ENCODE measurements around the gene ZMYND10.

Gene ZMYND10

GRCh38 chr3:50375258-50375931, 29.9 kb upstream of the ZMYND10 start:
- peaks cover 2% of the 10 kb centered on the region for H3K4me1 Mint-ChIP-seq (ENCODE audit: low read depth)
- no peak overlapping the region for H3K27ac Mint-ChIP-seq
- H3K9me3 Mint-ChIP-seq: no peaks in the 10 kb centered on the region
- H3K36me3 Mint-ChIP-seq (ENCODE audit: low read depth): no peaks in the 10 kb centered on the region
- H3K4me3 Mint-ChIP-seq: no peak overlapping the region
- no peaks in the 10 kb centered on the region for H3K27me3 Mint-ChIP-seq (ENCODE audit: low read depth)

GRCh38 chr3:50374363-50375257, 29.1 kb upstream of the ZMYND10 start:
- Mint-ChIP-seq H3K4me3 (no peak overlapping the region), H3K27ac (no peak overlapping the region), H3K36me3 (ENCODE audit: low read depth) (no peaks in the 10 kb centered on the region), H3K27me3 (ENCODE audit: low read depth) (no peaks in the 10 kb centered on the region), H3K9me3 (no peaks in the 10 kb centered on the region), H3K4me1 (ENCODE audit: low read depth) (peaks cover 2% of the 10 kb centered on the region)

DNA sequence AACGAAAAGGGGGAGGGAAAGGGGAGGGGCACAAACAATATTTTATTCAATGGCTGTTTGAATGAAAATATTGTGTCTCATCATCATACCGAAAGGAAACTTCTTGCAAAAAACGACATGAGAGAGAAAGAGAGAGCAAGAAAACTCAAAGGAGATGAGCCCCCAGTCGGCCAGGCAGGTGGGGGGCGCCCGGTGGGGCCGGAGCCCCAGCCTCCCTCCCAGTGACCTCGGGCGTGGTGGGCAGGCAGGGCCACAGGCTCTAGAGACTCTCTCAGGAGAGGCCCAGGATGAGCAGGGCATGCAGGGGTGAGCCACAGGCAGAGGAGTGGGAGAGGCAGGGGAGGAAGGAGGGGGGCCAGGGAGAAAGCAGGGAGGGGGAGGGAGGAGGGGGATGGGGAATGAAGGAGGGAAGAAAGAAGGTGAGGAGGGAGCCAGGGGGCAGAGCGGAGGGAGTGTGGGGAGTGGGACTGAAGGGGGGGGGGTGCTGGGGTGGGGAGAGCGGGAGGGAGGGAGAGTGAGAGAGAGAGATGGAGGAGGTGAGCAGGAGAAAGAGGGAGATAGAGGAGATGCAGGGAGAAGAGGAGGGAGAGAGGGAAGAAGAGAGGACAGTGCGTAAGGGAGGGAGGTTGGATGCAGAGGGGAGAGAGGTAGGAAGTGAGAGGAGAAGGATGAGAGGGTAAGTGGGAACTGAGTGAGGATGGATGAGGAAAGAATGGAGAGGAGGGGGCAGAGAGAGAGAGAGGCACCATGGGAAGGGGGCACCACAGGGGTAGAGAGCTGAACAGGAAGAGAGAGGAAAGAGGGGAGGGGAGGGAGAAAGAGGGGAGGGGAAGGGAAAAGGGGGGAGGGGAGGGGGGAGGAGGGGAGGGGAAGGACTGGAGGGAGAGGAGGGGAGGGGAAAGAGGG, 27.9 kb upstream of the ZMYND10 start:
- Mint-ChIP-seq H3K27ac (no peak overlapping the region), H3K4me3 (no peak overlapping the region), H3K36me3 (ENCODE audit: low read depth) (no peaks in the 10 kb centered on the region), H3K4me1 (ENCODE audit: low read depth) (peaks cover 4% of the 10 kb centered on the region), H3K9me3 (no peaks in the 10 kb centered on the region), H3K27me3 (ENCODE audit: low read depth) (no peaks in the 10 kb centered on the region)

- Mint-ChIP-seq H3K36me3 (ENCODE audit: low read depth) (no peaks in the 10 kb centered on the region), H3K4me1 (ENCODE audit: low read depth) (peaks cover 4% of the 10 kb centered on the region), H3K27me3 (ENCODE audit: low read depth) (no peaks in the 10 kb centered on the region), H3K27ac (no peak overlapping the region), H3K9me3 (no peaks in the 10 kb centered on the region), H3K4me3 (no peak overlapping the region)
These were observed 26.8 kb upstream of the ZMYND10 start for GRCh38 chr3:50372349-50372748.

- no peaks in the 10 kb centered on the region for H3K36me3 Mint-ChIP-seq (ENCODE audit: low read depth)
- H3K4me1 Mint-ChIP-seq (ENCODE audit: low read depth): peaks cover 4% of the 10 kb centered on the region
- H3K4me3 Mint-ChIP-seq: no peak overlapping the region
- H3K9me3 Mint-ChIP-seq: no peaks in the 10 kb centered on the region
- H3K27me3 Mint-ChIP-seq (ENCODE audit: low read depth): no peaks in the 10 kb centered on the region
- no peak overlapping the region for H3K27ac Mint-ChIP-seq
These were observed 25.7 kb upstream of the ZMYND10 start for GRCh38 chr3:50371133-50371685.

DNA sequence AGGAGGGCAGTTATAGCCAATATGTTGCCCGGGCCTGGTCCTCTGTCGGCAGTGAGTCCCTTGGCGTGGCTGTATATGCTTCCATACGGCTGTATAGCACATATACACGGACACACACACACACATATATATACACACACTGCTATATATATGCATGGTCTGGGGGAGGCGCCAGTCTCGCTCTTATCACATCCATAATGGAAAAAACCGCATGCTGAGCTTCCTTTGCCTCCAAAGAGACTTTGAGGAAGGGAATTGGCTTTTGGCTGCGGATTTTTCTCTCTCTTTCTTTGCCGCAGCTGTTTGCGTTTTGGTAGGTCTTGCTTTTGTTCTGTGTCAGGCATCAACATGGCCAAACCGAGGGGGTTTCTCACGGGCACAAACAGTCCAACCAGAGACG, 25.1 kb upstream of the ZMYND10 start:
- no peaks in the 10 kb centered on the region for H3K9me3 Mint-ChIP-seq
- no peak overlapping the region for H3K4me3 Mint-ChIP-seq
- no peaks in the 10 kb centered on the region for H3K27me3 Mint-ChIP-seq (ENCODE audit: low read depth)
- H3K27ac Mint-ChIP-seq: no peak overlapping the region
- peaks cover 7% of the 10 kb centered on the region for H3K4me1 Mint-ChIP-seq (ENCODE audit: low read depth)
- no peaks in the 10 kb centered on the region for H3K36me3 Mint-ChIP-seq (ENCODE audit: low read depth)

- H3K4me1 Mint-ChIP-seq (ENCODE audit: low read depth): peaks cover 10% of the 10 kb centered on the region
- H3K9me3 Mint-ChIP-seq: no peaks in the 10 kb centered on the region
- H3K27ac Mint-ChIP-seq: no peak overlapping the region
- no peak overlapping the region for H3K4me3 Mint-ChIP-seq
- no peaks in the 10 kb centered on the region for H3K36me3 Mint-ChIP-seq (ENCODE audit: low read depth)
- no peaks in the 10 kb centered on the region for H3K27me3 Mint-ChIP-seq (ENCODE audit: low read depth)
These were observed 23.6 kb upstream of the ZMYND10 start for GRCh38 chr3:50369012-50369670.

- Mint-ChIP-seq H3K4me1 (ENCODE audit: low read depth) (peaks cover 8% of the 10 kb centered on the region), H3K27me3 (ENCODE audit: low read depth) (no peaks in the 10 kb centered on the region), H3K9me3 (no peaks in the 10 kb centered on the region), H3K4me3 (peak overlapping the region; percentile 82), H3K27ac (peak overlapping the region; percentile 78), H3K36me3 (ENCODE audit: low read depth) (peaks cover 2% of the 10 kb centered on the region)
These were observed 20.3 kb upstream of the ZMYND10 start for GRCh38 chr3:50365842-50366220.

- Mint-ChIP-seq H3K4me3 (peak overlapping the region; percentile 82), H3K36me3 (ENCODE audit: low read depth) (peaks cover 2% of the 10 kb centered on the region), H3K9me3 (no peaks in the 10 kb centered on the region), H3K4me1 (ENCODE audit: low read depth) (peaks cover 8% of the 10 kb centered on the region), H3K27ac (peak overlapping the region; percentile 78), H3K27me3 (ENCODE audit: low read depth) (no peaks in the 10 kb centered on the region)
These were observed 19.7 kb upstream of the ZMYND10 start for GRCh38 chr3:50365080-50365841.

GRCh38 chr3:50364573-50365079, 19.1 kb upstream of the ZMYND10 start:
- Mint-ChIP-seq H3K4me3 (peak overlapping the region; percentile 65), H3K27ac (no peak overlapping the region), H3K36me3 (ENCODE audit: low read depth) (peaks cover 2% of the 10 kb centered on the region), H3K27me3 (ENCODE audit: low read depth) (no peaks in the 10 kb centered on the region), H3K4me1 (ENCODE audit: low read depth) (peaks cover 12% of the 10 kb centered on the region), H3K9me3 (no peaks in the 10 kb centered on the region)

GRCh38 chr3:50359760-50360110, 14.2 kb upstream of the ZMYND10 start:
- Mint-ChIP-seq H3K27me3 (ENCODE audit: low read depth) (no peaks in the 10 kb centered on the region), H3K4me1 (ENCODE audit: low read depth) (peaks cover 32% of the 10 kb centered on the region), H3K36me3 (ENCODE audit: low read depth) (peaks cover 20% of the 10 kb centered on the region), H3K4me3 (peak overlapping the region; percentile 98), H3K27ac (peak overlapping the region; percentile 92), H3K9me3 (no peaks in the 10 kb centered on the region)

DNA sequence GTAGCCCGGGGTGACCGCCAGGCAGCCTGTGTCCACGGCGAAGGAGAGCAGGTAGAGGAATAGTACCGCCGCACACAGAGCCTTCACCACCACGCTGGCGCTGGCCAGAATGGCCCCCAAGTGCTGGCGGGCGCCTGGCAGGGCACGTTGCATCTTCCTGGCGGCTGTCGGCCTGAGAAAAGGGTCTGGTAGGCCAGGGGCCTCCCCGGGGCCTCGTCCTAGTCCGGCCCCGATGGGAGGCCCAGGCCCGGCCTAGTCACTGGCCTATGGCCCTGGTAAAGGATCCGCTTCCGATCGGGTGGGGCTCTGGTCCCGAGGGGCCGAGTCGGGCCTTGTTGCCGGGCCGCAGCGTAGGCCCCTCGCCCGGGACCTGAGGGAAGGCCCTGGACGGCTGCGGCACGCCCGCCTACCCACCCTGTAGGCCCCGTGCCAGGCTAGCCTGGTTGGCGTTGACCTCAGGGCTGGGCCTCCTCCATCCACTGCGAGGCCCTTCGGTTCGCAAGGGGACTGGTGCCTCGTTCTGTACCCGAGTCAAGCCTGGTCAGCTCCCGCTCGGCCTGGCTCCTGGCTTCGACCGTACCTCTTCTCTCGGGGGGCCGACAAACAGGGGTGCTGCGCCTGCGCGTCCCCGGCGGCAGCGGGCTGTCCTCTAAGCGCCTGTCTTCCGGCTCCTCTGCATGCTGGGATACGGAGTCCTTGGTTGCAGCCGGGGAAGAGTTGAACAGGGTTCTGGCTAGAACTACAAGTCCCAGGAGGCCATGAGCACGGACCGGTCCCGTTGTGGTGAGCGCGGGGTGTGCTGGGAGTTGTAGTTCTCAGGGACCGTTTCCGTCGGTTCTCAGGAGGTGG, 13.6 kb upstream of the ZMYND10 start, which contains the start of gene TMEM115:
TMEM115 (minus strand) TSS at position 611 of the 849 bp plus-strand sequence; CDS start at position 153, 458 bp downstream.
- peak within 1 kb of the TSS; percentile 98 for H3K4me3 Mint-ChIP-seq
- peaks cover 24% of the 10 kb centered on the region for H3K36me3 Mint-ChIP-seq (ENCODE audit: low read depth)
- peak within 1 kb of the TSS; percentile 92 for H3K27ac Mint-ChIP-seq
- no peaks in the 10 kb centered on the region for H3K9me3 Mint-ChIP-seq
- H3K4me1 Mint-ChIP-seq (ENCODE audit: low read depth): peaks cover 32% of the 10 kb centered on the region
- H3K27me3 Mint-ChIP-seq (ENCODE audit: low read depth): no peaks in the 10 kb centered on the region
